Measurements from ENCODE around the gene CMIP.

- TF ChIP-seq CTCF (IDR thresholded peaks at IDR 0.05) (no peak), POLR2A (IDR thresholded peaks at IDR 0.05) (no peak)
Observed at GRCh38 chr16:81634380-81635062, 189.9 kb downstream of the CMIP start.
